ENCODE measurements around the gene PDZD4.

The PDZD4 gene

DNA sequence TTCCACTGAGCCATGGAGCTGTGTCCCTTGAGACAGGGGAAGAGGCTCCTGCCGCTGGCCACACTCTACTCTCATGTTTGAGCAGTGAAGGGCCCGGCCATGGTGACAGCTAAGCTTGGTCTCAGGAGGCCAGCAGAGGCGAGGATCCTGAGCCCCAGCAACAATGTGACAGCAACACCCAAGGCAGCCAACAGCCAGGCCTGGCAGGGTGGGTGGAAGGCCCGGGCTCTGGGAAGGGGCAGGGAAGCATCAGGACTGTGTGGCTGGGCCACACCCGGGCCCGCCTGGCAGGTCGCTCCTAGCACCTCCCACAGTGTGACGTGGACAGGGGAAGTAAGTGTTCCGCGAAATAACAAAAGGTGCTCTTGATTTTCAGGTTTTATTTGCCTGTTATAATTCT lies 30.8 kb upstream of the PDZD4 start:
- no peak for TF ChIP-seq POLR2AphosphoS5 (IDR thresholded peaks at IDR 0.05; ENCODE audit: low read depth, low read length)
- no peak for TF ChIP-seq TAF1 (IDR thresholded peaks at IDR 0.05; ENCODE audit: borderline replicate concordance, insufficient read depth, low read length)
- TF ChIP-seq FOXP2 (optimal IDR thresholded peaks at IDR 0.05; ENCODE audit: borderline replicate concordance, extremely low read depth, extremely low read length, insufficient read depth): no peak
- no peak for TF ChIP-seq SIN3A (IDR thresholded peaks at IDR 0.05; ENCODE audit: borderline replicate concordance, insufficient read depth, low read length)
- TF ChIP-seq, protein P1, sequence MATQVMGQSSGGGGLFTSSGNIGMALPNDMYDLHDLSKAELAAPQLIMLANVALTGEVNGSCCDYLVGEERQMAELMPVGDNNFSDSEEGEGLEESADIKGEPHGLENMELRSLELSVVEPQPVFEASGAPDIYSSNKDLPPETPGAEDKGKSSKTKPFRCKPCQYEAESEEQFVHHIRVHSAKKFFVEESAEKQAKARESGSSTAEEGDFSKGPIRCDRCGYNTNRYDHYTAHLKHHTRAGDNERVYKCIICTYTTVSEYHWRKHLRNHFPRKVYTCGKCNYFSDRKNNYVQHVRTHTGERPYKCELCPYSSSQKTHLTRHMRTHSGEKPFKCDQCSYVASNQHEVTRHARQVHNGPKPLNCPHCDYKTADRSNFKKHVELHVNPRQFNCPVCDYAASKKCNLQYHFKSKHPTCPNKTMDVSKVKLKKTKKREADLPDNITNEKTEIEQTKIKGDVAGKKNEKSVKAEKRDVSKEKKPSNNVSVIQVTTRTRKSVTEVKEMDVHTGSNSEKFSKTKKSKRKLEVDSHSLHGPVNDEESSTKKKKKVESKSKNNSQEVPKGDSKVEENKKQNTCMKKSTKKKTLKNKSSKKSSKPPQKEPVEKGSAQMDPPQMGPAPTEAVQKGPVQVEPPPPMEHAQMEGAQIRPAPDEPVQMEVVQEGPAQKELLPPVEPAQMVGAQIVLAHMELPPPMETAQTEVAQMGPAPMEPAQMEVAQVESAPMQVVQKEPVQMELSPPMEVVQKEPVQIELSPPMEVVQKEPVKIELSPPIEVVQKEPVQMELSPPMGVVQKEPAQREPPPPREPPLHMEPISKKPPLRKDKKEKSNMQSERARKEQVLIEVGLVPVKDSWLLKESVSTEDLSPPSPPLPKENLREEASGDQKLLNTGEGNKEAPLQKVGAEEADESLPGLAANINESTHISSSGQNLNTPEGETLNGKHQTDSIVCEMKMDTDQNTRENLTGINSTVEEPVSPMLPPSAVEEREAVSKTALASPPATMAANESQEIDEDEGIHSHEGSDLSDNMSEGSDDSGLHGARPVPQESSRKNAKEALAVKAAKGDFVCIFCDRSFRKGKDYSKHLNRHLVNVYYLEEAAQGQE (IDR thresholded peaks at IDR 0.05; ENCODE audit: insufficient read depth in 1 of 2, low read depth in 2 of 2, low read length in 2 of 2): no peak

DNA sequence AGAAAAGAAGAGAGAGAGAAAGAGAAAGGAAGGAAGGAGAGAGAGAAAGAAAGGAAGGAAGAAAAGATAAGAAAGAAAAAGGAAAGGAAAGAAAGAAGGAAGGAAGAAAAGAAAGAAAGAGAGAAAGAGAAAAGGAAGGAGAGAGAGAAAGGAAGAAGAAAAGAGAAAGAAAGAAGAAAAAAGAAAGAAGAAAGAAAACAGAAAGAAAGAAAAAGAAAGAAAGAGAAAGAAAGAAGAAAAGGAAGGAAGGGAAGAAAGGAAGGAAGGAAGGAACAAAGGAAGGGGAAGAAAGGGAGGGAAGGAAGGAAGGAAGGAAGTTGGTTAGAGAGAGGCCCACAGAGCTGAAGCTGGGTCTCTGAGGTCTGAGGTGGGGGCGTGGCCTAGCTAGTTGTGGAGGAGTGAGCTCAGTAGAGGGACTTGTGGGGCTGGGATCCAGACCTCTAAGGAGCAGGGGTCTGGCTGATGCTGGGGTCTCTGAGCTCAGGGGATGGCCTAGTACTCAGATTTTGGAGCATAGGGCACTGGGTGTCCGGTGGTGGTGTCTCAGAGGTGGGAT lies 27.1 kb upstream of the PDZD4 start:
- TF ChIP-seq SIN3A (IDR thresholded peaks at IDR 0.05; ENCODE audit: borderline replicate concordance, insufficient read depth, low read length): no peak
- TF ChIP-seq POLR2AphosphoS5 (IDR thresholded peaks at IDR 0.05; ENCODE audit: low read depth, low read length): no peak
- TF ChIP-seq, protein P1 (IDR thresholded peaks at IDR 0.05; ENCODE audit: insufficient read depth in 1 of 2, low read depth in 2 of 2, low read length in 2 of 2): no peak
- no peak for TF ChIP-seq FOXP2 (optimal IDR thresholded peaks at IDR 0.05; ENCODE audit: borderline replicate concordance, extremely low read depth, extremely low read length, insufficient read depth)
- no peak for TF ChIP-seq TAF1 (IDR thresholded peaks at IDR 0.05; ENCODE audit: borderline replicate concordance, insufficient read depth, low read length)

DNA sequence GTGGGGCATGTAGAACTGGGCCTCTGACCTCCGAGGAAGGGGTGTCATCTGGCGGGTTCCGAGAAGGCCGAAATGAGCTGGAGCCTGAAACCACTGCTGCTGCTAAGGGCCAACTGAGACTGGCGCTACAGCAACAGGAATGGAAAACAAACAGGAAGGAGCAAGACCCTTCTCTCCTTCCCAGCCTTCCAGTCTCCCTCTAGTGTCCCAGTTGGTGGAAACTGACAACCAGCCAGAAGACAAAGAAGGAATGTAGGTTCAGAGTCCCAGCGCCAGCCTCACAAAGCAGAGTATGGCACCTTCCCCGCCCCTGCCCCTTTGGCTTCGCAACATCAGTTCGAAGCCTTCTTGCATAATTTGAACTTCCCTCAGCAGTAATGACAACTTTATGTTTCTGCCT lies 24.4 kb upstream of the PDZD4 start:
- TF ChIP-seq SIN3A (IDR thresholded peaks at IDR 0.05; ENCODE audit: borderline replicate concordance, insufficient read depth, low read length): no peak
- no peak for TF ChIP-seq FOXP2 (optimal IDR thresholded peaks at IDR 0.05; ENCODE audit: borderline replicate concordance, extremely low read depth, extremely low read length, insufficient read depth)
- no peak for TF ChIP-seq POLR2AphosphoS5 (IDR thresholded peaks at IDR 0.05; ENCODE audit: low read depth, low read length)
- TF ChIP-seq, protein P1 (IDR thresholded peaks at IDR 0.05; ENCODE audit: insufficient read depth in 1 of 2, low read depth in 2 of 2, low read length in 2 of 2): no peak

DNA sequence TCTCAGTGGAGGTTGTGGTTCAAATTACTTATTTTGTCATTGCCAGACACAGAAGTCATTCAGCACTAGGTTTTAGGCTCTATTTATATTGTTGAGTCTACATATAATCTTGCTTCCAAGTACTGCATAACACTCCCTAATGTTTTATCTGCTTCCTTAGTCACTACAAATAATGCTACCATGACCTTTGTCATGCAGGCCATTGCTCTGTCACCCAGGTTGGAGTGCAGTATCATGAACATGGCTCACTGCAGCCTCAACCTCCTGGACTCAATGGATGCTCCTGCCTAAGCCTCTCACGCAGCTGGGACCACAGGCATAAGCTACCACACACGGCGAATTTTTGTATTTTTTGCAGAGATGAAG lies 23.5 kb upstream of the PDZD4 start:
- TF ChIP-seq SIN3A (IDR thresholded peaks at IDR 0.05; ENCODE audit: borderline replicate concordance, insufficient read depth, low read length) (no peak), FOXP2 (optimal IDR thresholded peaks at IDR 0.05; ENCODE audit: borderline replicate concordance, extremely low read depth, extremely low read length, insufficient read depth) (no peak), TAF1 (IDR thresholded peaks at IDR 0.05; ENCODE audit: borderline replicate concordance, insufficient read depth, low read length) (no peak), POLR2AphosphoS5 (IDR thresholded peaks at IDR 0.05; ENCODE audit: low read depth, low read length) (no peak)
- TF ChIP-seq, protein P1 (IDR thresholded peaks at IDR 0.05; ENCODE audit: insufficient read depth in 1 of 2, low read depth in 2 of 2, low read length in 2 of 2): no peak
